ENCODE data around the gene TUBA4A.

TUBA4A gene

GRCh38 chr2:219253753-219254589 is at the start of gene TUBA4A:
TUBA4A (minus strand) TSS chr2:219253918; CDS start chr2:219253858, 60 bp downstream.
- H3K4me1 ChIP-seq (ENCODE audit: control insufficient read depth, insufficient read depth, low read length), result peaks cover 11% of the 10 kb centered on the region
- peaks cover 54% of the 10 kb centered on the region for H3K27me3 ChIP-seq (ENCODE audit: control insufficient read depth, insufficient read depth, low read length)
- peaks cover 5% of the 10 kb centered on the region for H3K36me3 ChIP-seq (ENCODE audit: control insufficient read depth, insufficient read depth, low read length)
- H3K4me3 ChIP-seq (ENCODE audit: low read depth, low read length), result peak within 1 kb of the TSS; percentile 62
- H3K9ac ChIP-seq (ENCODE audit: low read depth, low read length), result no peak within 1 kb of the TSS
- no peaks in the 10 kb centered on the region for H3K9me3 ChIP-seq (ENCODE audit: control insufficient read depth, insufficient read depth, low read length)

GRCh38 chr2:219302412-219302968 is 48.8 kb upstream of the TUBA4A start:
- Histone ChIP-seq H3K9ac (ENCODE audit: low read depth, low read length) (no peak overlapping the region), H3K27me3 (ENCODE audit: control insufficient read depth, insufficient read depth, low read length) (peaks cover 16% of the 10 kb centered on the region), H3K9me3 (ENCODE audit: control insufficient read depth, insufficient read depth, low read length) (no peaks in the 10 kb centered on the region), H3K36me3 (ENCODE audit: control insufficient read depth, insufficient read depth, low read length) (no peaks in the 10 kb centered on the region), H3K4me3 (ENCODE audit: low read depth, low read length) (no peak overlapping the region), H3K4me1 (ENCODE audit: control insufficient read depth, insufficient read depth, low read length) (peaks cover 1% of the 10 kb centered on the region)

DNA sequence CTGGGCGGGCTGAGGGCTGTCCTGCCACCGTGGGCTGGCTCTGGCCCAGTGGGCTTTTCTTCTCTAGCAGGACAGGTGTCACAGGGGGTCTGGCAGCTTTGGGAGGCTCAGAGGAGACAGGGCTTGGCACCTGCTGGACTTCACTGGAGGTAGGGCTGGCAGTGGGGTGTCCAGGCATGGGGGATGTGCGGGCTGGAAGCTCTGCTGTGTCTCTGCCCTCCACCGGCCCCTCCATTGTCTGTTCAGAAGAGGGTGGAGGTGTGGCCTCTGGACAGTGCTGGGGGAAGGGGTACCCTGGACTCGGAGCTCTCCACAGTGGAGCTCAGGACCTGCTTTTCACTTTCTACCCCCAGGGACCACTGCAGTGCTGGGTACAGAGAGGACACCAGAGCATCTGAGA is 46.3 kb upstream of the TUBA4A start:
- Histone ChIP-seq H3K9me3 (ENCODE audit: control insufficient read depth, insufficient read depth, low read length) (no peaks in the 10 kb centered on the region), H3K36me3 (ENCODE audit: control insufficient read depth, insufficient read depth, low read length) (peaks cover 3% of the 10 kb centered on the region), H3K4me3 (ENCODE audit: low read depth, low read length) (no peak overlapping the region), H3K4me1 (ENCODE audit: control insufficient read depth, insufficient read depth, low read length) (no peaks in the 10 kb centered on the region), H3K9ac (ENCODE audit: low read depth, low read length) (no peak overlapping the region), H3K27me3 (ENCODE audit: control insufficient read depth, insufficient read depth, low read length) (peaks cover 19% of the 10 kb centered on the region)

DNA sequence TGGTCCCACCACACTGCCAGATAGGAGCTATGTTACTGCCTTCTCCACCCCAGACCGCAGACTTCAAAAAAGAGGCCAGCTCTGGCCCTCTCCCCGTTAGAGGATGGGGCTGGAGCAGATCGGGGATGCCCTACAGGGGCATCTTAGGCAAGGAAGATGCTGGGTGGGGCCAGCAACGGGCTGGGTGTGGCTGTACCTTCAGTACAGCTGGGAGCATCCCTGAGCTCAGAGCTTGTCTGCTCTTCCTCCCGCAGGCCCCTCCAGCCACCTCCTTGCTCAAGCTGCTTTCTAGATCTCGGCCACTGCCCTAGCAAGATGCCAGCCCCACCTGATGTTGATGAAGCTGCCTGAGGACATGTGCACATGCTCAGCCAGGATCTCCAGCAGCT is 45.6 kb upstream of the TUBA4A start:
- H3K27me3 ChIP-seq (ENCODE audit: control insufficient read depth, insufficient read depth, low read length), result peaks cover 19% of the 10 kb centered on the region
- H3K4me3 ChIP-seq (ENCODE audit: low read depth, low read length), result no peak overlapping the region
- H3K36me3 ChIP-seq (ENCODE audit: control insufficient read depth, insufficient read depth, low read length), result peaks cover 3% of the 10 kb centered on the region
- H3K9ac ChIP-seq (ENCODE audit: low read depth, low read length), result no peak overlapping the region
- H3K4me1 ChIP-seq (ENCODE audit: control insufficient read depth, insufficient read depth, low read length), result no peaks in the 10 kb centered on the region
- no peaks in the 10 kb centered on the region for H3K9me3 ChIP-seq (ENCODE audit: control insufficient read depth, insufficient read depth, low read length)

GRCh38 chr2:219298759-219299371 is 45.1 kb upstream of the TUBA4A start:
- H3K27me3 ChIP-seq (ENCODE audit: control insufficient read depth, insufficient read depth, low read length), result peaks cover 23% of the 10 kb centered on the region
- H3K9ac ChIP-seq (ENCODE audit: low read depth, low read length), result no peak overlapping the region
- H3K9me3 ChIP-seq (ENCODE audit: control insufficient read depth, insufficient read depth, low read length), result no peaks in the 10 kb centered on the region
- peaks cover 3% of the 10 kb centered on the region for H3K36me3 ChIP-seq (ENCODE audit: control insufficient read depth, insufficient read depth, low read length)
- H3K4me1 ChIP-seq (ENCODE audit: control insufficient read depth, insufficient read depth, low read length), result no peaks in the 10 kb centered on the region
- H3K4me3 ChIP-seq (ENCODE audit: low read depth, low read length), result no peak overlapping the region

- H3K4me1 ChIP-seq (ENCODE audit: control insufficient read depth, insufficient read depth, low read length), result no peaks in the 10 kb centered on the region
- no peak overlapping the region for H3K4me3 ChIP-seq (ENCODE audit: low read depth, low read length)
- peaks cover 30% of the 10 kb centered on the region for H3K27me3 ChIP-seq (ENCODE audit: control insufficient read depth, insufficient read depth, low read length)
These were observed 44.2 kb upstream of the TUBA4A start for GRCh38 chr2:219297766-219298456.

DNA sequence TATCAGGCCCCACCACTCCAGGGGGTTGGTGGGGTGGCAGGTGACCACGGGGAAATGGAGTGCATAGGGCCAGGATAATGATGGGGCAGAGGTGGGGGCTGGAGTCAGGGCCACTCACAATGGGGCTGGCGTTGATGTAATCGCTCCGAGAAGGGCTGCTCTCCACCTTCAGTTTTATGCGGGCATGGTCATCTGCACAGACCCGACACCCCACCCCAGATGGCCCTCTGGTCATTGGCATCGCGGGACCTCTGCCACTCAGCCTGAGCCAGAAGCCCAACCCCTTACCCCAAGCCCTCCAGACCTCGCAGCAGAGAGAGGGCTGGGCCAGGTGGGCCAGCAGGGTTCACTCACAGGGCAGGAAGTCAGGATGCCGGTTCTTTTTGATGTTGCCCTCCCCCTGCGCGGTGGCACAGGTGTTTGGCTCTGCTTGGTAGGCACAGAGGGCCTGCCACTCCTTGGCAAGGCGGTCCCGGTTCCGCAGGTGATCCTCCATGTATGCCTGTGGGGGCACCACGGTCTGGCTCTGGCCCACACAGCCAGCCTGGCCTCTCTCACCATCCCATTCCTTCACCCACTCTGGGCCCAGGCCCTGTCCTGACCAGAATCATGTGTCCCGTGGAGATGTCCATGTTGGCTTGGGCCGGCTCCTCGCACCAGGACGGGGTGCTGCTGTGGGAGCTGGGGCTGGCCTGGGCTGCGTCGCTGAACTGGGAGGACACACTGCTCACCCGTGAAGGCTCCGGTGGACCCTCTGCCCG is 43.1 kb upstream of the TUBA4A start:
- H3K36me3 ChIP-seq (ENCODE audit: control insufficient read depth, insufficient read depth, low read length), result peaks cover 3% of the 10 kb centered on the region
- no peaks in the 10 kb centered on the region for H3K4me1 ChIP-seq (ENCODE audit: control insufficient read depth, insufficient read depth, low read length)
- H3K4me3 ChIP-seq (ENCODE audit: low read depth, low read length), result no peak overlapping the region
- H3K9me3 ChIP-seq (ENCODE audit: control insufficient read depth, insufficient read depth, low read length), result no peaks in the 10 kb centered on the region
- peaks cover 30% of the 10 kb centered on the region for H3K27me3 ChIP-seq (ENCODE audit: control insufficient read depth, insufficient read depth, low read length)
- no peak overlapping the region for H3K9ac ChIP-seq (ENCODE audit: low read depth, low read length)

More at GRCh38 chr2:219297766-219298456, 44.2 kb upstream of the TUBA4A start:
- Histone ChIP-seq H3K9ac (ENCODE audit: low read depth, low read length) (no peak overlapping the region), H3K36me3 (ENCODE audit: control insufficient read depth, insufficient read depth, low read length) (peaks cover 3% of the 10 kb centered on the region), H3K9me3 (ENCODE audit: control insufficient read depth, insufficient read depth, low read length) (no peaks in the 10 kb centered on the region)

- no peaks in the 10 kb centered on the region for H3K9me3 ChIP-seq (ENCODE audit: control insufficient read depth, insufficient read depth, low read length)
- H3K4me1 ChIP-seq (ENCODE audit: control insufficient read depth, insufficient read depth, low read length), result no peaks in the 10 kb centered on the region
- no peak overlapping the region for H3K4me3 ChIP-seq (ENCODE audit: low read depth, low read length)
- H3K27me3 ChIP-seq (ENCODE audit: control insufficient read depth, insufficient read depth, low read length), result peaks cover 29% of the 10 kb centered on the region
- no peak overlapping the region for H3K9ac ChIP-seq (ENCODE audit: low read depth, low read length)
- peaks cover 3% of the 10 kb centered on the region for H3K36me3 ChIP-seq (ENCODE audit: control insufficient read depth, insufficient read depth, low read length)
These were observed 42.4 kb upstream of the TUBA4A start for GRCh38 chr2:219296142-219296541.

GRCh38 chr2:219294356-219295351 is 40.9 kb upstream of the TUBA4A start:
- Histone ChIP-seq H3K4me3 (ENCODE audit: low read depth, low read length) (peak overlapping the region; percentile 69), H3K36me3 (ENCODE audit: control insufficient read depth, insufficient read depth, low read length) (peaks cover 3% of the 10 kb centered on the region), H3K27me3 (ENCODE audit: control insufficient read depth, insufficient read depth, low read length) (peaks cover 24% of the 10 kb centered on the region), H3K4me1 (ENCODE audit: control insufficient read depth, insufficient read depth, low read length) (no peaks in the 10 kb centered on the region), H3K9ac (ENCODE audit: low read depth, low read length) (peak overlapping the region; percentile 84), H3K9me3 (ENCODE audit: control insufficient read depth, insufficient read depth, low read length) (no peaks in the 10 kb centered on the region)

- H3K4me3 ChIP-seq (ENCODE audit: low read depth, low read length), result peak overlapping the region; percentile 69
- H3K9ac ChIP-seq (ENCODE audit: low read depth, low read length), result no peak overlapping the region
- no peaks in the 10 kb centered on the region for H3K4me1 ChIP-seq (ENCODE audit: control insufficient read depth, insufficient read depth, low read length)
- peaks cover 3% of the 10 kb centered on the region for H3K36me3 ChIP-seq (ENCODE audit: control insufficient read depth, insufficient read depth, low read length)
- no peaks in the 10 kb centered on the region for H3K9me3 ChIP-seq (ENCODE audit: control insufficient read depth, insufficient read depth, low read length)
- H3K27me3 ChIP-seq (ENCODE audit: control insufficient read depth, insufficient read depth, low read length), result peaks cover 24% of the 10 kb centered on the region
These were observed 40.1 kb upstream of the TUBA4A start for GRCh38 chr2:219293736-219294231.
